Adrenal gland (tissue), 12 donors: ENCODE data around the gene CCDC102A. TPM values are rescaled to one million over a fixed set of nuclear protein-coding genes. Genes with fewer than 3 reads are reported as not detected.

ENCODE experiments used
- DNase-seq, 7 donors: peaks; one replicate each; pipeline ENCODE4 v3.0.0-alpha.2; 2019 to 2020
- H3K27ac ChIP-seq, 5 donors: fragments of 200-600 bp; sonication (generic) in 4 of 5; 1 replicate in 3 of 5; 2 replicates in 2 of 5; pipeline versions ENCODE4 v1.5.1 to v1.8.0; 2016 to 2020; ENCODE audit warnings: mild to moderate bottlenecking in 1 of 5
- H3K27me3 ChIP-seq: fragments of 200-600 bp; 2 replicates; pipeline ENCODE4 v1.8.0; 2021
- H3K36me3 ChIP-seq, 2 donors: fragments of 200-600 bp; replicated peaks in 1 of 2; 1 replicate in 1 of 2; 2 replicates in 1 of 2; pipeline versions ENCODE4 v1.5.1 to v1.8.0; 2018 to 2022
- H3K4me1 ChIP-seq, 2 donors: fragments of 200-600 bp; replicated peaks in 1 of 2; 1 replicate in 1 of 2; 2 replicates in 1 of 2; pipeline versions ENCODE4 v1.5.1 to v1.8.0; 2018 to 2021
- H3K4me3 ChIP-seq, 4 donors: fragments of 200-600 bp; sonication (generic) in 3 of 4; one replicate each; pipeline ENCODE4 v1.5.1; 2016 to 2018
- H3K9me3 ChIP-seq, 3 donors: fragments of 200-600 bp; sonication (generic) in 1 of 3; replicated peaks in 1 of 3; 1 replicate in 2 of 3; 2 replicates in 1 of 3; pipeline versions ENCODE4 v1.5.1 to v1.8.0; 2016 to 2021
- CTCF ChIP-seq, 6 experiments: fragments of 450-650 bp in 4 of 6; fragments of 200-600 bp in 2 of 6; sonication (generic) in 1 of 6; IDR thresholded peaks; 1 replicate in 5 of 6; 2 replicates in 1 of 6; pipeline versions ENCODE4 v1.5.1 to v1.8.0; 2016 to 2021; ENCODE audit warnings: antibody characterized with exemption in 6 of 6, mild to moderate bottlenecking in 2 of 6, moderate library complexity in 1 of 6
- POLR2A ChIP-seq, 2 donors: fragments of 450-650 bp; IDR thresholded peaks; one replicate each; pipeline ENCODE4 v1.6.1; 2017; ENCODE audit warnings: antibody characterized with exemption in 2 of 2, mild to moderate bottlenecking in 2 of 2, moderate library complexity in 1 of 2
- WGBS, 4 donors: extraction: QIAGEN DNeasy Blood & Tissue Kit in 2 of 4; methylation state at CpG; one replicate each; pipeline versions ENCODE4 v1.1.5 to v1.1.7; 2013 to 2017; 5-methylcytosine and 5-hydroxymethylcytosine counted together
- intact Hi-C, 2 donors: fragments of 100-400 bp; cut with DNase I; formaldehyde crosslinking; loops; one replicate each; pipeline versions ENCODE4 v1.14.1 to v1.15.0; 2022 to 2023
- polyA plus RNA-seq, 3 donors: library from polyadenylated mRNA; stranded (reverse); fragments of 200-250 nt in 2 of 3; fragments of 350-450 nt in 1 of 3; fragmentation: Illumina TruSeq in 1 of 3; extraction: RNeasy Lipid Tissue Mini Kit (QIAGEN cat#74804) in 1 of 3; gene quantifications; one replicate each; pipeline ENCODE4 v1.2.3, GENCODE V29; 2013 to 2014
- total RNA-seq, 9 donors: library from RNA; depleted of rRNA in 4 of 9; stranded (reverse); fragments of >200 nt in 4 of 9; fragments of 120-200 nt in 1 of 9; fragmentation: NEBNext Ultra II Directional in 1 of 9; extraction: Animal tissue kit (Norgen Biotek cat#: 25700) in 1 of 9; gene quantifications; one replicate each; pipeline versions ENCODE4 v1.1.0 to v1.2.4, GENCODE V29; 2013 to 2023
- donor health status: healthy with polysubstance abuse.
- donor health status: Bipolar disorder and iron deficiency.
- donor health status: DM: yes; HTN: yes; CAD: no.
- donor health status: DM: no; HTN: no; CAD: no.
- donor health status: DM: no; HTN: no; CAD: no.
- donor health status: DM: yes; HTN: yes; CAD: no.

CCDC102A gene
- total and polyA plus RNA-seq, 12 donors = 1.6 to 23.6 (median 8.9) TPM

DNA sequence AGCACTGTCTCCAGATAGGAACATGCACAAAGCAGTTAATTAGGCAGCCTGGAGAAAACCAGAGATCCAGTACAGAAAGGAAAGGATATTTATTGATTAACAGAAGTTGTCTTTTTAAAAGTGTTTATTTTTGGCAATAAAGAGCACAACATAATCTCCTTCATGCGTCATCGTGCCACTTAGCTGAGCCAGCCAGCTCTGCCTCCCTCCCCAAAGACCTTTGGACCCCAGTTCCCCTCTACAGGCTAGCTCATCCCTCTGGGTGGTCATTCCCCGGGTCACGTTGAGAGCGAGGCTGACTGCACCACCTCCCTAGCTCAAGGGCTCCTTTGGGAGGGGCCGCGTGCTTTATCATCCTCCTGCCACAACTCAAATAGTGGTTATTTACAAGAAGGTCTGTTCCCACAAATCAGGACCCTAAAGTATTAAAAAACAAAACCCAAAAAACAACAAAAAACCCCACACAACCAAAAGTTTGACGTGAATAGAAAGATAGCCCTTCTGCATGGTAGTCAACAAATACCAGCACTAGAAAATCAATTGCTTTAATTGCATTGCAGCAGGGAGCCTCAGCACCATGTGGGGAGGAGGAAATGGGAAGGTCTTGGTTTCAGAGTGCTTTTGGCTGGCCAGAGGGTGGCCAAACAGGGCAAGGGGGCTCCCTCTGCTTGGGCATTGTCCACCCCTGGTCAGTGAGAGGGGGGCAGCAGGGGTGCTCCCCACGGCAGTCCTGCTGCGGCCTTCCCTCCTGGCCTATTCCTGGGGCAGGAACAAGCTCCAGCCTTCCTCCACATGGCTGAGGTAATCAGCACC, 64.3 kb downstream of the CCDC102A start:
- no peak for DNase-seq
- Histone ChIP-seq H3K9me3 (no peaks in the 10 kb centered on the region), H3K4me1 (peaks cover 14 to 24% of the 10 kb centered on the region in 2 donors), H3K27me3 (no peaks in the 10 kb centered on the region), H3K4me3 (no peak overlapping the region), H3K36me3 (peaks cover 0 to 76% of the 10 kb centered on the region in 2 donors), H3K27ac (peak overlapping the region in 2 of 5 donors; percentile 35 to 59)
- intact Hi-C loops = no loop called here
- TF ChIP-seq POLR2A (IDR thresholded peaks at IDR 0.05) (no peak), CTCF (IDR thresholded peaks at IDR 0.05) (no peak)
- WGBS, 4 donors = 55 to 69% (median 65%) methylated on average over 8 to 10 of the region's 10 CpGs

DNA sequence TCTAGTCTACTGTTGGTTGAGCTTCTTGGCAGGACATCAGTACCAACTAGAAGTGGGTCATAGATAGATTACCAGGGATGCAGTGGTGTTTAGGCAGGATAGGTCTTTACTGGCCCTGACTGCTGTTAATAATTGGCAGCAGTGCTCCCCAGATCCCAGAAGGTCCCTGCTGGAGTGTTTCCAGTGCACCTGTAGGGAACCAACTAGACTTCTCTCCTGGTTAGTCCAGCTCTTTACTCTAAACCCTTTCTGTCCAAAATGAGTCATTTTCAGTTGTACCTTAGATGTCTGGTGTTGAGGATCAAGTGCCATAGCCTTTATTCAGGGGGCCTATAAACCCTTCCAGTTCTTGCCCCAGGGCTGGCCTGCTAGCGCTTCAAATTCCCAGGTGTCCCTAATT, 65.2 kb downstream of the CCDC102A start:
- peaks cover 0 to 85% of the 10 kb centered on the region in 2 donors for H3K36me3 ChIP-seq
- H3K4me3 ChIP-seq = no peak overlapping the region
- TF ChIP-seq CTCF (IDR thresholded peaks at IDR 0.05) = no peak
- no peak for TF ChIP-seq POLR2A (IDR thresholded peaks at IDR 0.05)
- no peak for DNase-seq
- no peaks in the 10 kb centered on the region for H3K27me3 ChIP-seq
- intact Hi-C loops = no loop called here
- H3K27ac ChIP-seq = peak overlapping the region in 2 of 5 donors; percentile 18 to 59
- WGBS, 4 donors = 86 to 100% (median 96%) methylated on average over 1 of the region's 1 CpG
- peaks cover 14 to 24% of the 10 kb centered on the region in 2 donors for H3K4me1 ChIP-seq
- H3K9me3 ChIP-seq = no peaks in the 10 kb centered on the region

DNA sequence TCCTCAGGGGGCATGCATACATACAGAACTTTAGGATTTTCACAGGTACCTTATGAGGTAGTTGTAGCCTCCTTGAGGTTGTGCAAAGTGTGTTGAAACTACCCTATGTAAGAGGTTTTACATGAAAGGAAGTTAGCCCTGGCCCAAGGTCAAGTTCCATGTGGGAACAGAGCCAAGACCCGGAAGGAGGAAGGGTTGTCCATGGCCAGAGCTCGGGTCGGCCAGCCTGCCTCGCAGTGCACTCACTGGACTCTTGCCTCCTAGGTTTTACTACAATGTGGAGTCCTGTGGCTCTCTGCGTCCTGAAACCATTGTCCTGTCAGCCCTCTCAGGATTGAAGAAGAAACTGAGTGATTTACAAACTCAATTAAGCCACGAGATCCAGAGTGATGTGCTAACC, 65.7 kb downstream of the CCDC102A start:
- no peak for TF ChIP-seq CTCF (IDR thresholded peaks at IDR 0.05)
- Histone ChIP-seq H3K4me3 (no peak overlapping the region), H3K36me3 (peaks cover 0 to 90% of the 10 kb centered on the region in 2 donors), H3K9me3 (no peaks in the 10 kb centered on the region), H3K4me1 (peaks cover 14 to 24% of the 10 kb centered on the region in 2 donors), H3K27me3 (no peaks in the 10 kb centered on the region), H3K27ac (peak overlapping the region in 2 of 5 donors; percentile 18 to 59)
- 3 to 16% (median 9%) methylated on average over 6 of the region's 6 CpGs for WGBS, 4 donors
- peak; percentile 55 to 91 (median 81) for DNase-seq
- intact Hi-C loops = no loop called here

GRCh38 chr16:57469917-57470470, 66.4 kb downstream of the CCDC102A start:
- Histone ChIP-seq H3K4me1 (peaks cover 14 to 30% of the 10 kb centered on the region in 2 donors), H3K36me3 (peaks cover 0 to 96% of the 10 kb centered on the region in 2 donors), H3K27ac (peak overlapping the region in 1 of 5 donors; percentile 59), H3K27me3 (no peaks in the 10 kb centered on the region), H3K9me3 (no peaks in the 10 kb centered on the region), H3K4me3 (no peak overlapping the region)
- 67 to 82% (median 72%) methylated on average over 5 to 9 of the region's 9 CpGs for WGBS, 4 donors
- DNase-seq = peak in 1 of 7 donors; percentile 51
- intact Hi-C loops = no loop called here
- TF ChIP-seq POLR2A (IDR thresholded peaks at IDR 0.05) (no peak), CTCF (IDR thresholded peaks at IDR 0.05) (no peak)
